ENCODE measurements around the gene PSMD13.
"Not testable (repeated sequence)": the region's sequence is repeated elsewhere in the genome, so short reads cannot be mapped to it uniquely, and the experiment has no call there.

The PSMD13 gene

DNA sequence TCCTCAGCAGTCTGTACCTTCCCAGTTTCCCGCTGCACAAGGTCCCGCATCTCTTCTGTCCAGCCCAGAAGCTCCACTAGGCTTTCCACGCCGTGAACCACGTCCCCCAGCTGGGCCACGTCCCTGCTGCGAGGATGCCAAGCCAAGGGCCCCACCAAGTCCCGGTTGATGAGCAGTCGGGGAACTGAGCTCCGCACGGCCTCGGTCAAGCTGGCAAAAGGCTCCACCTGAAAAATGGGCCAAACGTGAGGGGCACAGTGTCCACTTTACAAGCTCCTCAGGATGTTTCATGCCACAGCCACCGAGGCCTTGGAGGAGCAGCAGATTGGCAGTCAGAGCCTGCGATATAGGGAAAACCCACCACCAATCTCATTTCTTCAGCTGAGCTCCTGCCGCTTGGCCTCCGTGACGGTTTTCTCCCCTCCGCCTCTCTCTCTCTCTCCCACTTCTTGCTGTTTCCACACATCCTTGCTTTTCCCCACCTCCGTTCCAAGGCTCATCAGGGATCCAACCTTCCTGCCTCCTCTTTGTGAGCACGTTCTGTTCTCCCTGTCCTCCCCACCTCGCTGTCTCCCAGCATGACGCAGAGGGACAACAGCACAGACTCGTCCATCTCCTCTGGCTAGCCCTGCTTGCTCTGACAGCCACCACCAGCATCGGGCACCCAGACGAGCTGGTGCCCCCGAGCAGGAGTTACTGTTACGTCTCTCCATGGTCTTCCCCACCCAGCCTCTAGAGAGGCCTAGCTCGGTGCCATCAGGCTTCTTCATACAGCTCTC is 17.8 kb upstream of the PSMD13 start:
- no peak for DNase-seq

DNA sequence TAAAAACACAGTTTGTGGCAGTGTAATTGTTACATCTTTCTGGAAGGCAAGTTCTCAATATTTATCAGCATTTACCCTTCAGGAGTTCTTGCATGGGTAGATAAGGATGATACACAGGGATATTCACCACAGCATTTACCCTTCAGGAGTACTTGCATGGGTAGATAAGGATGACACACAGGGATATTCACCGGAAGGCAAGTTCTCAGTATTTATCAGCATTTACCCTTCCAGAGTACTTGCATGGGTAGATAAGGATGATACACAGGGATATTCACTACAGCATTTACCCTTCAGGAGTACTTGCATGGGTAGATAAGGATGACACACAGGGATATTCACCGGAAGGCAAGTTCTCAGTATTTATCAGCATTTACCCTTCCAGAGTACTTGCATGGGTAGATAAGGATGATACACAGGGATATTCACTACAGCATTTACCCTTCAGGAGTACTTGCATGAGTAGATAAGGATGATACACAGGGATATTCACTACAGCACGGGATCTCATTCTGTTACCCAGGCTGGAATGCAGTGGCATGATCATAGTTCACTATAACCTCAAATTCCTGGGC is 16.0 kb upstream of the PSMD13 start:
- DNase-seq, result not testable (repeated sequence)

- DNase-seq, result no peak
Measured at GRCh38 chr11:221539-221938, 15.2 kb upstream of the PSMD13 start.

GRCh38 chr11:221998-222789 is 14.6 kb upstream of the PSMD13 start:
- no peak for DNase-seq

- DNase-seq, result no peak
Measured at GRCh38 chr11:223026-223789, 13.6 kb upstream of the PSMD13 start.

GRCh38 chr11:223884-224283 is 12.9 kb upstream of the PSMD13 start:
- DNase-seq, result no peak

DNA sequence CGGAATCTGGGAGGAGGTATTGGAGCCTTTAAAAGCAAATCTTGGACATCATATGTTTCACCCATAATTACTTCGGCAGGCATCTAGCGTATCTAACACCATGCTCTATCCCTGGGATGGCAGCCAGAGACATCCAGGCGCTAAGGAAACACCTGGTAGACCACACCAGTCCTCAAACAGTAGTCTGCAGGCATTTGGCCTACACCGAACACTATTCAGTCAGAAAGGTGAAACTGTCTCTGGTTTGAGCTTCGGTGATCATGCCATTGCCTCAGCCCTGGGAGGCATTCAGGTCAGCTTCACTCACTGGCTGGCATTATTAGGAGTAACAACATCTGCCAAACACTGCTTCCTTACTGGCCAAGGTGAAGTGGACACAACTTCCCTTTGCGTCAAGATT is 12.4 kb upstream of the PSMD13 start:
- DNase-seq, result no peak

- no peak for DNase-seq
Measured at GRCh38 chr11:225734-226453, 10.9 kb upstream of the PSMD13 start.

DNA sequence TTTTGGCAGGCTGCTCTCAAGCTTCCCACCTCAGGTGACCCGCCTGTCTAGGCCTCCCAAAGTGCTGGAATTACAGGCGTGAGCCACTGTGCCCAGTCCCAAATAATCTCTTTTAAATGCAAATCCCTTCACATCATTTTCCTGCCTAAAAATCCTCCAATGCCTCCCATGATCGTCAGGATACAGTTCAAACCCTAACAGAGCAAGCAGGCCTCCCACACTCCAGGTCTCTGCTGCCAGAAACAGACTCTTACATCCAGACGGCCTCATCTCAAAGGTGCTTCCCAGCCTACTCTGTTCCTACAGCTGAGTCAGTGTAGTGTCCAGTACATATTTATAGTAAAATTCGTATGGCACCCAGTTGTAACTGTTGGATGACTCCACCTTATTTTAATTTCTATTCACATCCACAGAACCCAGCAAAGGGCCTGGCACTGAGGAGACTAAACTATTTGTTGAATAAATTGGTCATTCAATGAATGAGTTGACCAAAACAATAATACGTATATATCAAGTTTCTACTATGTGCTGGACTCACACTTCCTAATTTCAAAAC is 8.9 kb upstream of the PSMD13 start:
- DNase-seq, result no peak

DNA sequence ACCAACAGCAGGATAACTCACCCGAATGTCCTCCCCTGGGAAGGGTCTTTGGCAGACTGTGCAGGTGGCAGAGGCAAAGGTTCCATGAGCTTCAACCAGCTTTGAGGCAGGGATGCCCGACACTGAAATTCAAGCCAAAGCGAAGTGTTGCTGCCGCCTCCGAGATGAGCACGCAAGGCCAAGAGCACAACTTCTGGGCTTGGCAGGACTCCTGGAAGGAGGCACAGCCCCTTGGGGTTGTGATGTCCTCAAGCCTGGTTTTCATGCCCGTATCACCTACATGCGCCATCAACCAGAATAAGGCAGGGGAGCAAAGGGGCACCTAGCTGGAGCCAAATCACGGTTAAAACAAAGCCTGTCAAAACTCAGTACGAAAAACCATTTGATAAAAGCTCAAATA is 6.3 kb upstream of the PSMD13 start:
- no peak for DNase-seq

GRCh38 chr11:232783-233565 is 3.8 kb upstream of the PSMD13 start:
- no peak for DNase-seq

GRCh38 chr11:235180-235579 is 1.6 kb upstream of the PSMD13 start:
- DNase-seq, result no peak

DNA sequence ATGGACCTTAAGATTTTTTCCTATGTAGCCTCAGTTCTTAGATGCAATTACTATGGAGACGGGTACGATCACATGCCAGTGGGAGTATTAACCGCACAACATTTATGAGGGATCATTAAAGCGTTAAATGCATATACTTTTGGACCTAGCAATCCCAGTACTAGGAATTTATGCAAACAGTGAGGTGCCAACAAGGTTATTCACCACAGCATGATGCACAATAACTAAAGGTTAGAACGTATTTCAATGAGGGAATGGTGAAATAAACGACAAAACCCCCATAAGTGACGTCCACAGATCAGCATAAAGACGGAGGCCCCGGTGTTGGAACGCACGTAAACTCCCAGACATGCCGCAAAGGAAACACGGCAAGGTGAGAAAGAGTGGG is 1.2 kb upstream of the PSMD13 start:
- no peak for DNase-seq

DNA sequence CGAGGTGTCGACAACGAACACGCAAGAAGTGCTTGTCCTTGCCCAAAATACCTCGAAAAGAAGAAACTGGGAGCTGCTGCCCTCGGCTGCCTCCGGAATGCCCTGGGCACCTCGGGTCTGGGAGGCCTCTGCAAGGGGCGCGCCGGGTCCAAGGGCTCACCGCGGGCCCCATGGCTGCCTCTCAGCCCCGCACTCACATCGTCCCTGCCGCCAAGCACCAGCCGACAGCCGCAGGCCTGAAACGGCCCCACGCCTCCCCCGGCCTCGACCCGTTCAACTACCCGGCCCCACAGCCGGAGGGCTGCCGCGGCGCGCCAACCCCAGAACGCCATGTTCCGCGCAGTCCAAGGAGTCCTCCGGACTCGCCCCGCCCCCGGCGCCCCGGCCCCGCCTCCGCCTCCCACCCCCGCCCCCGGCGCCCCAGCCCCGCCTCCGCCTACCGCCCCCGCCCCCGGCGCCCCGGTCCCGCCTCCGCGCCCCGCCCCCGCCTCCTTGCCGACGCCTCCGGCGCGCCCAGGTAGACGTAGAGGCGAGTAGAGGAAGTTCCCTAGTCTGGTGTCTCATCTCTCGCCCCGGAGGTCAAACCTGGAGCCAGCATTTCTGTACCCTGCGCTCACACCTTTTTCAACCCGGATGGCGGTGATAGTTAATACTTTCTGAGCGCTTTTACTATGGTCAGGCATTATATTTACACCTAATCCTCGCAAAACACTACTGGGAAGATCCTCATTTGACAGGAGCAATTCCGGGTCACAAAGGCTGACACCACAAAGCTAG is 591 bp upstream of the PSMD13 start, which contains the start of gene SIRT3:
SIRT3 (minus strand) TSS at position 346 of the 777 bp plus-strand sequence; CDS start at position 332, 14 bp downstream.
- peak; percentile 84 for DNase-seq

DNA sequence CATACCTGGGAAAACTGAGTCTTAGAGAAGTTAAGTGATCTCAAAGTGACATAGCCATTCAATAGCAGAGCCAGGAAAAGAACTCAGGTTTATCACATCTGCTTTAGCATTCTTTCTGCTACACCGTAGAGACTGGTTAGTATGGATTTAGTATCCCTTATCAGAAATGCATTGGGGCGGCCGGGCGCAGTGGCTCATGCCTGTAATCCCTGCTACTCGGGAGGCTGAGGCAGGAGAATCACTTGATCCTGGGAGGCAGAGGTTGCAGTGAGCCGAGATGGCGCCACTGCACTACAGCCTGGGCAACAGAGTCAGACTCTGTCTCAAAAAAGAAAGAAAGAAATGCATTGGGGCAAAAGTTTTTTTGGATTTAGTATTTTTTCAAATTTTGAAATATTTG is 1.6 kb downstream of the PSMD13 start:
- not testable (repeated sequence) for DNase-seq

- no peak for DNase-seq
Measured at GRCh38 chr11:240315-240714, 3.5 kb downstream of the PSMD13 start.

GRCh38 chr11:241634-242033 is 4.9 kb downstream of the PSMD13 start:
- DNase-seq, result no peak

GRCh38 chr11:244376-244775 is 7.6 kb downstream of the PSMD13 start:
- no peak for DNase-seq

DNA sequence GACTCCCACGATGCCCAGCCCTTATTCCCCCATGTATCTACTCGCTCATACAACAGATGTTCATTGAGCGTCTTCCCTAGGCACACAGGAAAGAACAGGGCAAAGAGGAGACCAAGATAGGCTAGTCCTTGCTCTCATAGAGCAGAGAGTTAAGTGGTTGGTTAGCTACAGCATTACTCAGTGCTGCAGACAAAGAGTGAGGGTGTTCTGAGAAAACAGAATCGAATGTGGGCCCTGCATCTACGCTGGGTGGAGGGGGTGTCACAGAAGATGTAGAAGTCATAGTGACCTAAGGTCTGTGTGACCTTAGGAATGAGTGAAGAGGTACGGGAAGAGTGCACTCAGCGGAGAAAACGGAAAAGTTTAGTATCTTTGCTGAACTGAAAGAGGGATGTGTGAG is 12.3 kb downstream of the PSMD13 start:
- DNase-seq, result no peak

GRCh38 chr11:250274-250673 is 13.5 kb downstream of the PSMD13 start:
- no peak for DNase-seq

Measured in fibroblast of skin of scalp (primary cell).